Gastroesophageal sphincter (tissue), 3 donors: ENCODE results near the gene CLSTN3.

Experiments
- EP300 ChIP-seq: sonication (generic); formaldehyde crosslinking; IDR thresholded peaks from one replicate; pipeline ENCODE4 v1.6.1; 2017; ENCODE audit warnings: antibody characterized with exemption, mild to moderate bottlenecking
- POLR2A ChIP-seq, 2 donors: fragments of 450-650 bp; IDR thresholded peaks; one replicate each; pipeline ENCODE4 v1.6.1; 2017; ENCODE audit warnings: antibody characterized with exemption in 2 of 2, mild to moderate bottlenecking in 2 of 2, moderate library complexity in 1 of 2
- POLR2AphosphoS5 ChIP-seq: sonication (generic); formaldehyde crosslinking; IDR thresholded peaks from one replicate; pipeline ENCODE4 v1.6.1; 2017; ENCODE audit warnings: antibody characterized with exemption
- TF ChIP-seq, protein P1 (sequence below), 4 experiments: fragments of 200-600 bp in 2 of 4; fragments of 450-650 bp in 2 of 4; sonication (generic) in 1 of 4; IDR thresholded peaks; one replicate each; pipeline ENCODE4 v1.5.1; 2017 to 2019; ENCODE audit warnings: antibody characterized with exemption in 4 of 4, mild to moderate bottlenecking in 2 of 4, moderate library complexity in 2 of 4

DNA sequence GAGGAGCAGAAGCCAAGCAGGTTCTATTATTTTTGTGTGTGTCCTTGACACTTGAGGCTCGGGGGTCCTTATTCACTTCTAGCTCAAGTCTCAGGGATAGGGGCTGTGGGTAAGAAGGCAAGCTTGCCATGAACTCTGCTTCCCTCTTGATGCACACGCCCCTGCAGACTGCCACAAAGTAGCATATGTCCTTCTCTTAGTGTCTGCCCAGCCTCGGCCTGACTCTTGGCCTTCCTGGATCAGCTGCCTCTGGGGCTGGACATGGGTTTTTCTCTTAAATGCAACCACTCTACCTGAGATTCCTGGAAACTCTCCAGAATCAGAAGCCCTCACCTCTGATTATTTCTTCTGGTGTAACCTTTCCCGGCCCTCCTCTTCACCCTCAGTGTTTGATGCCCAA lies 31.2 kb downstream of the CLSTN3 start:
- TF ChIP-seq POLR2A (IDR thresholded peaks at IDR 0.05) (no peak), POLR2AphosphoS5 (no peak), EP300 (no peak)
- TF ChIP-seq, protein P1, sequence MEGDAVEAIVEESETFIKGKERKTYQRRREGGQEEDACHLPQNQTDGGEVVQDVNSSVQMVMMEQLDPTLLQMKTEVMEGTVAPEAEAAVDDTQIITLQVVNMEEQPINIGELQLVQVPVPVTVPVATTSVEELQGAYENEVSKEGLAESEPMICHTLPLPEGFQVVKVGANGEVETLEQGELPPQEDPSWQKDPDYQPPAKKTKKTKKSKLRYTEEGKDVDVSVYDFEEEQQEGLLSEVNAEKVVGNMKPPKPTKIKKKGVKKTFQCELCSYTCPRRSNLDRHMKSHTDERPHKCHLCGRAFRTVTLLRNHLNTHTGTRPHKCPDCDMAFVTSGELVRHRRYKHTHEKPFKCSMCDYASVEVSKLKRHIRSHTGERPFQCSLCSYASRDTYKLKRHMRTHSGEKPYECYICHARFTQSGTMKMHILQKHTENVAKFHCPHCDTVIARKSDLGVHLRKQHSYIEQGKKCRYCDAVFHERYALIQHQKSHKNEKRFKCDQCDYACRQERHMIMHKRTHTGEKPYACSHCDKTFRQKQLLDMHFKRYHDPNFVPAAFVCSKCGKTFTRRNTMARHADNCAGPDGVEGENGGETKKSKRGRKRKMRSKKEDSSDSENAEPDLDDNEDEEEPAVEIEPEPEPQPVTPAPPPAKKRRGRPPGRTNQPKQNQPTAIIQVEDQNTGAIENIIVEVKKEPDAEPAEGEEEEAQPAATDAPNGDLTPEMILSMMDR (IDR thresholded peaks at IDR 0.05), result no peak
